GM21528 (cell line): ENCODE data around the gene APOL5.
"Not testable (repeated sequence)": the region's sequence is repeated elsewhere in the genome, so short reads cannot be mapped to it uniquely, and the experiment has no call there.

Source experiments
- ATAC-seq: cut with Tn5 transposase; IDR thresholded peaks from one replicate; pipeline ENCODE4 v1.9.1; 2021; ENCODE audit warnings: mild to moderate bottlenecking, moderate library complexity; ENCODE audit not compliant: unreplicated experiment, low FRiP score

APOL5 gene

DNA sequence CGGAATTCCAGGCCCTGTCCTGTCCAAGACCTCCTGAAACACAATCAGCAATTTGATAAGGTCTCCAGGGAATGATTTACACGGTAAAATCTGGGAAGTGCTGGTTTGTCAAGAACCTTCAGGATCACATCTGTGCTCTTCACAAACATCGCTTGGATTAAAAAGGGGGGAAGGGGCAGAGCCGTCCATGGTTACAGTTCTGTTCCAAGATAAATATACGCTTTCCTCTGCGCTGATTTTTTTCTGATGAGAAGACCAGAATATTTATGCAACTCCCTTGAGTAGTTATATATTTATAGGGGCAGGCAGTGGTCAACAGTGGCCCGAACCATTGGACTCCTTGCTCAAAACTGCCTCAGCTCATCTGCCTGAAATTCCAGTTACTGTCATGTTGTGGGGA, 9.2 kb upstream of the APOL5 start:
- no peak for ATAC-seq

DNA sequence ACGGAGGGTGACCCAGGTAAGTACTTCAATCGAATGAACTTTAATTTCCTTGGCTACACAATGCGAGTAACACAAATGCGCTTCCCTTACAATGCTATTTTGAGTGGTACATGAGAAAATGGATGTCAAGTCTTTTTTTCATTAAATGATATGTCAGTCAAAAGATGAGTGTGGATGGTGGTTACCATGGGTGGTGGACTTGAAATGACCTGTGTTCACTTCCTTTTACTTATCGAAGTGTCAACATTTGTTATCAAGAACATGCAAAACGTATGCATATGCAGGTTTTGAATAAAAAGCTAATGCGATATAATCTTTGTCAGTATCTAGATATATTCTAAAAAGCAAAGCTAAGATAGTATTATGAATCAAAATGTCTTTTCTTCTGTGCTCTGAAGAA, 8.8 kb upstream of the APOL5 start:
- ATAC-seq: no peak

DNA sequence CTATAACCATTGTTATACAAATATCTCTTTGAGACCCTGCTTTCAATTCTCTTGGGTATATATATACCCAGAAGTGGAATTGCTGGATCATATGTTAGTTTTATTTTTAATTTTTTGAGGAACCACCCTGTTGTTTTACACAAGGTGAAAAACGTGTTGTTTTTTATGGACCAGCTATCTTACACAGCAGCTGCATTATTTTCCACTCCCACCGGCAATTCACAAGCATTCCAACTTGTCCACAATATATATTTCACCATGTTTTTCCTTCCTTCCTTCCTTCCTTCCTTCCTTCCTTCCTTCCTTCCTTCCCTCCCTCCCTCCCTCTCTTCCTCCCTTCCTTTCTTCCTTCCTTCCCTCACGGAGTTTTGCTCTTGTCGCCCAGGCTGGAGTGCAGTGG, 6.3 kb upstream of the APOL5 start:
- no peak for ATAC-seq

GRCh38 chr22:35712672-35713071, 5.0 kb upstream of the APOL5 start:
- ATAC-seq: no peak

GRCh38 chr22:35719212-35719875, 1.7 kb downstream of the APOL5 start:
- ATAC-seq: no peak

- no peak for ATAC-seq
Observed at GRCh38 chr22:35721960-35722359, 4.3 kb downstream of the APOL5 start.

- no peak for ATAC-seq
Observed at GRCh38 chr22:35725521-35725920, 7.8 kb downstream of the APOL5 start.

DNA sequence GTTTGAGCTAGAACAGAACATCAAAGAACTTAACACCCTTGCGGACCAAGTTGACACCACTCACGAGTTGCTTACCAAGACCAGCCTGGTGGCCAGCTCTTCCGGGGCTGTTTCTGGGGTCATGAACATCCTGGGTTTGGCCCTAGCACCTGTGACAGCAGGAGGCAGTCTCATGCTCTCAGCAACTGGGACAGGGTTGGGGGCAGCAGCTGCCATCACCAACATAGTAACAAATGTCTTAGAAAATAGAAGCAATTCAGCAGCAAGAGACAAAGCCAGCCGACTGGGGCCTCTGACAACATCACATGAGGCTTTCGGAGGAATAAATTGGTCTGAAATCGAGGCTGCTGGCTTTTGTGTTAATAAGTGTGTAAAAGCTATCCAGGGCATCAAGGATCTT, 8.7 kb downstream of the APOL5 start:
- no peak for ATAC-seq

DNA sequence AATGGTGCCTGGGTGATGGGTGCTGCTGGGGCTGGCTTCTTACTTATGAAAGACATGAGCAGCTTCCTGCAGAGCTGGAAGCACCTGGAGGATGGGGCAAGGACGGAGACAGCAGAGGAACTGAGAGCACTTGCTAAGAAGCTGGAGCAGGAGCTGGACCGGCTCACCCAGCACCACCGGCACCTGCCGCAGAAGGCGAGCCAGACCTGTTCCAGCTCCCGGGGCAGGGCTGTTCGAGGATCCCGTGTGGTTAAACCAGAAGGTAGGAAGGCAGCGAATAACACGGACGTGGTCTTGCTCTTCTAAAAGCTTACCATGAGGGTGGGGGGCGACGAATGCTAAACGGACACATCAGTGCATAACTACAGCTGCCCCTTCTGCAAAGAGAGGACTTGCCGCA, 9.3 kb downstream of the APOL5 start:
- ATAC-seq: no peak

- ATAC-seq: no peak
Observed at GRCh38 chr22:35727436-35727835, 9.8 kb downstream of the APOL5 start.

DNA sequence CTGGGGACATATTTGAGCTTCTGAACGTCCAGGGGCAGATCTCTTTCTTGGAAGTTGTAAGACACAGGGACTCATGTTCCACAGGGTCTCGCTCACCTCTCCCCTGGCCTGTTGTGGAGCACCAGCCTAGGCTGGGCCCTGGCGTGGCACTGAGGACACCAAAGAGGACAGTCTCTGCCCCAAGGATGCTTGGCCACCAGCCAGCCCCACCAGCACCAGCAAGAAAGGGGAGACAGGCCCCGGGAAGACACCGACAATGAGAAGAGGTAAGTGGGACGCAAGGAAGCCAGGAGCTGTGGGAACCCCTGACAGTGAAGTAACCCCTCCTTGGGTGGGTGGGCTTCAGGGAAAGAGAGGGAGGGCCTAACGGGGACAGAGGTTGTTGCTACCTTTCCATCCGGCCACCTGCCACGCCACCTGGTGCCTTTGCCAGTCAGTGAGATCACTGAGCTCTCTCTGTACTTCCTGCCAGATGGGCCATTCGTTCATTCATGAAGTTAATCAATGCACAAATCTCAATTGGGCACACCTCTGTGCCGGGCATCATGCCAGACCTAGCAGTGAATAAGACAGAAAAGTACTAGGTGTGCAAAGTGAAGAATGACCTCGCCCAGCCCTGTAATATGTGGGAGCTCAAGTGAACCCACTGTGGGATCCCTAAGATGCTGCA, 11.1 kb downstream of the APOL5 start:
- ATAC-seq: no peak

DNA sequence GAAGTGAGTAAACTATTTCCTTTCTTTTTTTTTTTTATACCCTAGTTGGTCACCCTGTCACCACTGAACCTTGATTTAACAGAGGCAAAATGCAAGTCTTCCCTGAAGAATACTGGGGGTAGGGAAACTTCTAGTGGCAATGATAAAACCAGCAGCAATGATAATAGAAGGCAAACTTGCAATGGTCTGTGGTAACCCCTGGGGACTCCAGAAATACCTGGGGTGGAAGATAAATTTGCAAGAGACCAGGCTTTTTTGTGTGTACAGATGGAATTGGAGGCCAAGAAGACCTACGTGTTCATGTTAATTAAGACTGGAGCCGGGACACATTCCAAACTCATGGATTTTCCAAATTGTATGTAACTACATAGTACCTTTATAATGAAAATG, 11.6 kb downstream of the APOL5 start:
- no peak for ATAC-seq

DNA sequence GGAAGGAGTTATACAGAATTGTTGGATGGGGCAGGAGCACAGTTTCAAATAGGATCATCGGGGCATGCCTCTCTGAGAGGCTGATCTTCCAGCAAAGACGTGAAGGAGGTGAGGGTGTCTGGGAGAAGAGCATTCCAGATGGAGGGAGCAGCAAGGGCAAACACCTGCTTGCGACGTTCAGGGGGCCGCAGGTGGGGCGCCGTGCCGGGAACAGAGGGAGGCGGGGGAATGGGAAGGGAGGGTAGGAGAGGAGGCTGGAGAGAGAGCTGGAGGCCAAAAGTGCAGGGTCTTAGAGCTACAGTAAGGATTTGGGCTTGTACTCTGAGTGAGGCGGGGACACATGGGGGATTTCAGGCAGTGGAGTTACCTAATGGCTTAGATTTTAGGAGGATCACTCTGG, 13.6 kb downstream of the APOL5 start:
- no peak for ATAC-seq

- ATAC-seq: no peak
Observed at GRCh38 chr22:35732116-35732515, 14.4 kb downstream of the APOL5 start.

DNA sequence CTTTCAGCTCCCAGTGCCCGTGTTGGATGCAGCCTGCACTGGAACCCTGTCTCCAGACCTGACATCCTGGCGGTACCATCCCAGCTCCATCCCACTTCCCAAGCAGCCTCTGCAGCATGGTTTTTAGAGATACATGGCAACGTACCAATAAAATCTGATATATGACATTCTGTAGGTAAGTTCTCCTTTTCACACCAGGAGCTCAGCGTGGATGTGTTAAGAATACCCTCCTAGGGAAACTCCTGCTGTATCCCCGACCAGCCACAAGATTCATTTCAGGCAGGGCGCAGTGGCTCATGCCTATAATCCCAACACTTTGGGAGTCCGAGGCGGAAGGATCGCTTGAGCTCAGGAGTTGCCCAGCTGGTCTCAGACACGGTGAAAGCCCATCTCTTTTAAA, 15.4 kb downstream of the APOL5 start:
- ATAC-seq: no peak

- no peak for ATAC-seq
Observed at GRCh38 chr22:35733791-35734516, 16.3 kb downstream of the APOL5 start.

DNA sequence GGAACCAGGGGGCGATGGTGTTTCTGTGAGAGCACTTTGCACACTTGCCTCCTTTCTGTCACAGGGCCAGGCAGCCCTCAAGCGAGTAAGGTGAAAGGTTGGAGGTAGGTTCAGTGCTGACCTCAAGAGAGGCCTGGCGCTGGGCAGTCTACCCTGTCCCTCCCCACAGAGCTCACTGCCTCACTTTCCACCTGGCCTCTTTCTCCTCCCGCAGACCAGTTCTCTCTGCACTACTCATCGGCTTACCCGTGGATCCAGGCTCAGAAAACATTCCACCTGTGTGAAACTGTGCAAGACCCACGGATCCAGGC, 16.8 kb downstream of the APOL5 start:
- ATAC-seq: no peak

DNA sequence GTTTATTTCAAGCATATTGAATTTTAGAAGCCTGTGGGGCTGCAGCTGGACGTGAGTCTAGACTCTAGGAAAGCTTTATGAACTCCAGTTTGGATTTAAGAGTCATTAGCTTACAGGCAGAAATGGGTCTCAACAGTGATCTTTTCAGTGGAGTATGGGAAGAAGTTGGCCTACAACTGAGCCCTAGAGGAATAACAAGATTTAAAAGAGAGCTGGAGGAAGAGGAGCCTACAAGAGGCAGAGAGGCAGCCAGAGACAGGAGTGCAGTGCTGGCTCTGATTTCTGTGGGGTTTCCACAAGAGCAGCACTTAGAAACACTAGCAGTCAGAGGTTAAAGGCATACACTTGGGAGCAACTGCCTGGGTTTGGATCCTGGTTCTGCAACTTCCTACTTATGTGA, 17.9 kb downstream of the APOL5 start:
- ATAC-seq: no peak

- no peak for ATAC-seq
Observed at GRCh38 chr22:35736166-35736565, 18.5 kb downstream of the APOL5 start.

DNA sequence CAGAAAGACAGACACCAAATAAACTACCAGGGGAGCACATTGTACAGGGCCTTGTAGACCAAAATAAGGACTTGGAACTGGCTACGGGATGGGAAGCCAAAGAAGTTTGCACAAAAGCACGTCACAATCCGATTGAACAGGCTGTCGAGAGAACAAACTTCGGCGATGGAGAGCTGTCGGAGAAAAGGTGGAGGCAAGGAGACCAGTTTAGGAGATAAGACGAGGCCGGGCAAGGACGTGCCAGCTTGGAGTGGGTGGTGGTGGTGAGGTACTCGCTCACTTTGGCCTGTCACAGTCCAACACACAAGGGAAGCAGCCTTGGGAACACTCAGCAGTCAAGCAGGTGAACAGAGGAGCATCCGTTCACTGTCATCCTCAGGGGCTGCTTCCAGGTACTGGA, 19.0 kb downstream of the APOL5 start:
- ATAC-seq: no peak

GRCh38 chr22:35737886-35738285, 20.2 kb downstream of the APOL5 start:
- not testable (repeated sequence) for ATAC-seq
